Hematopoietic multipotent progenitor cell treated with erythropoietin and hydrocortisone succinate and interleukin-3 and kit ligand, for 8 days (in vitro differentiated cells): Measurements from ENCODE around the gene MCCC1.
A peak's percentile ranks its signal among the peaks of the same experiment; 100 is the strongest.
"Not testable (repeated sequence)": the region's sequence is repeated elsewhere in the genome, so short reads cannot be mapped to it uniquely, and the experiment has no call there.

ENCODE experiments used
- DNase-seq: peaks from one replicate; pipeline ENCODE4 v3.0.0-alpha.2; 2015

MCCC1 gene

GRCh38 chr3:183101040-183101439 is 1.7 kb upstream of the MCCC1 start:
- not testable (repeated sequence) for DNase-seq

- DNase-seq: no peak
Measured at GRCh38 chr3:183100376-183100775, 1.1 kb upstream of the MCCC1 start.

- DNase-seq: no peak
Measured at GRCh38 chr3:183099838-183100204, 525 bp upstream of the MCCC1 start.

- DNase-seq: peak; percentile 42
Measured at GRCh38 chr3:183098536-183099025, 715 bp downstream of the MCCC1 start.

- no peak for DNase-seq
Measured at GRCh38 chr3:183094711-183095110, 4.6 kb downstream of the MCCC1 start.

GRCh38 chr3:183092256-183092655 is 7.0 kb downstream of the MCCC1 start:
- no peak for DNase-seq

- no peak for DNase-seq
Measured at GRCh38 chr3:183087184-183087583, 12.1 kb downstream of the MCCC1 start.

- DNase-seq: peak; percentile 59
Measured at GRCh38 chr3:183085634-183086390, 13.5 kb downstream of the MCCC1 start.

GRCh38 chr3:183082355-183082915 is 16.9 kb downstream of the MCCC1 start:
- DNase-seq: no peak

GRCh38 chr3:183081459-183082183 is 17.7 kb downstream of the MCCC1 start:
- DNase-seq: peak; percentile 28

- no peak for DNase-seq
Measured at GRCh38 chr3:183080628-183081027, 18.7 kb downstream of the MCCC1 start.

GRCh38 chr3:183074881-183075280 is 24.4 kb downstream of the MCCC1 start:
- no peak for DNase-seq

- no peak for DNase-seq
Measured at GRCh38 chr3:183074261-183074660, 25.0 kb downstream of the MCCC1 start.

- no peak for DNase-seq
Measured at GRCh38 chr3:183073839-183074238, 25.5 kb downstream of the MCCC1 start.

GRCh38 chr3:183070892-183071291 is 28.4 kb downstream of the MCCC1 start:
- no peak for DNase-seq

GRCh38 chr3:183069086-183069485 is 30.2 kb downstream of the MCCC1 start:
- no peak for DNase-seq

- DNase-seq: not testable (repeated sequence)
Measured at GRCh38 chr3:183066891-183067290, 32.4 kb downstream of the MCCC1 start.

- DNase-seq: no peak
Measured at GRCh38 chr3:183064475-183064874, 34.8 kb downstream of the MCCC1 start.

GRCh38 chr3:183061391-183062172 is 37.7 kb downstream of the MCCC1 start:
- DNase-seq: no peak

- DNase-seq: no peak
Measured at GRCh38 chr3:183058351-183058750, 40.9 kb downstream of the MCCC1 start.

- DNase-seq: no peak
Measured at GRCh38 chr3:183050706-183051105, 48.6 kb downstream of the MCCC1 start.

GRCh38 chr3:183046883-183047282 is 52.4 kb downstream of the MCCC1 start:
- no peak for DNase-seq
